ENCODE measurements around the gene SLC27A5. TPM values are rescaled to one million over a fixed set of nuclear protein-coding genes. Genes with fewer than 3 reads are reported as not detected.

The SLC27A5 gene
- total and polyA plus RNA-seq, 2 of the 13 experiments (the other 11 are each of a cell fraction or from before 2014, with no cell fraction given) = 30.3 to 40.2 TPM

- BruUV-seq (replicated peaks) = no TSS peak
- Histone ChIP-seq H3K9ac (ENCODE audit: insufficient read depth, low read depth, low read length) (peak within 1 kb of the TSS; percentile 73), H3K36me3 (replicated peaks in 1 of 2; ENCODE audit: control insufficient read depth in 1 of 2, insufficient read depth in 2 of 2, low read length in 2 of 2) (peaks cover 3 to 17% of the 10 kb centered on the region in 2 experiments; a peak in 4 of 5 replicates), H3K27me3 (ENCODE audit: control insufficient read depth in 1 of 2, insufficient read depth in 2 of 2, low read length in 2 of 2) (no peaks in the 10 kb centered on the region; a peak in 1 of 5 replicates), H3K27ac (ENCODE audit: extremely low read length, insufficient read depth, low read length) (peak within 1 kb of the TSS; percentile 77), H3K79me2 (ENCODE audit: insufficient read depth, low read length) (no peaks in the 10 kb centered on the region), H3K4me3 (replicated peaks in 1 of 3; ENCODE audit: insufficient read depth in 1 of 3, low read depth in 2 of 3, low read length in 3 of 3) (peak within 1 kb of the TSS; percentile 75 to 88 (median 75)), H4K20me1 (ENCODE audit: insufficient read depth, low read length) (no peaks in the 10 kb centered on the region), H2AFZ (ENCODE audit: low read length) (peak within 1 kb of the TSS; percentile 24), H3K4me2 (ENCODE audit: low read depth, low read length) (peak within 1 kb of the TSS; percentile 97), H3K9me3 (ENCODE audit: low read length) (no peaks in the 10 kb centered on the region), H3K4me1 (ENCODE audit: insufficient read depth, low read length) (peaks cover 20% of the 10 kb centered on the region)
- ATAC-seq = peak; percentile 89
- WGBS (ENCODE audit: low lambda C conversion rate) = under 1% methylated on average over 24 of the region's 64 CpGs
- intact Hi-C loops (cut with micrococcal nuclease; ENCODE audit: unreplicated experiment) = no loop called here
- ChIA-PET CTCF (ENCODE audit: low intra/inter-chr PET ratio, low total read pairs) (no interaction called here), POLR2A (interaction anchor here (0.5 to 1.5 kb wide), 14 partner anchors 10 to 114 kb away, joined by 3 to 5 read pairs (median 3); partner anchors contain the start of genes SLC27A5, ZBTB45, ZNF497 and ZNF584)
- in situ Hi-C loops (cut with HindIII; ENCODE audit: extremely low pct_ligation_motif_present, low pct_unique_long_range_greater_than_20kb) = no loop called here
- DNase-seq (ENCODE audit: low spot score) = peak; percentile 93
- FAIRE-seq = peak; percentile 85
- TF ChIP-seq ZNF510 (CRISPR knock-in tag; IDR thresholded peaks at IDR 0.05; ENCODE audit: low read depth) = 0 out of 2 replicates have a peak, but pooled peaks have one; percentile 59
- TF ChIP-seq ZNF558 (CRISPR knock-in tag; IDR thresholded peaks at IDR 0.05; ENCODE audit: borderline replicate concordance) = 0 out of 2 replicates have a peak, but pooled peaks have one; percentile 24
- 0 out of 2 replicates have a peak, but pooled peaks have one; percentile 1 for TF ChIP-seq MIER3 (CRISPR knock-in tag; IDR thresholded peaks at IDR 0.05; ENCODE audit: borderline replicate concordance)
- 0 out of 2 replicates have a peak, but pooled peaks have one; percentile 78 for TF ChIP-seq GFI1 (CRISPR knock-in tag; IDR thresholded peaks at IDR 0.05; ENCODE audit: borderline replicate concordance)
- no peak for TF ChIP-seq ZNF451 (CRISPR knock-in tag; IDR thresholded peaks at IDR 0.05)
- no peak for TF ChIP-seq ETV6 (CRISPR knock-in tag; conservative IDR thresholded peaks at IDR 0.05)
- TF ChIP-seq MAFK (conservative IDR thresholded peaks at IDR 0.05 in 1 of 2, IDR thresholded peaks at IDR 0.05 in 1 of 2; ENCODE audit: low read length in 2 of 2) = no peak
- peak; percentile 86 for TF ChIP-seq EED (CRISPR knock-in tag; IDR thresholded peaks at IDR 0.05)
- TF ChIP-seq ZNF784 (CRISPR knock-in tag; IDR thresholded peaks at IDR 0.05; ENCODE audit: borderline replicate concordance) = peak; percentile 52; the same call in 1 of the 2 replicates
- peak; percentile 78; the same call in 1 of the 2 replicates for TF ChIP-seq ZNF839 (CRISPR knock-in tag; IDR thresholded peaks at IDR 0.05; ENCODE audit: borderline replicate concordance)
- TF ChIP-seq ZNF331 (CRISPR knock-in tag; IDR thresholded peaks at IDR 0.05) = peak; percentile 24; the same call in 1 of the 2 replicates
- peak; percentile 45 for TF ChIP-seq ASH2L (IDR thresholded peaks at IDR 0.05; ENCODE audit: insufficient read length, low read depth, low read length)
- TF ChIP-seq ZGPAT (CRISPR knock-in tag; IDR thresholded peaks at IDR 0.05) = peak; percentile 82
- no peak for TF ChIP-seq TCF12 (IDR thresholded peaks at IDR 0.05)
- TF ChIP-seq TCF12 (CRISPR knock-in tag; IDR thresholded peaks at IDR 0.05) = no peak; the same call in 1 of the 2 replicates
- TF ChIP-seq YY1 (IDR thresholded peaks at IDR 0.05; ENCODE audit: insufficient read depth, insufficient replicate concordance, low read depth, low read length) = peak; percentile 59
- no peak for TF ChIP-seq REL (CRISPR knock-in tag; conservative IDR thresholded peaks at IDR 0.05)
- TF ChIP-seq ARNT2 (CRISPR knock-in tag; IDR thresholded peaks at IDR 0.05; ENCODE audit: low read depth) = no peak
- TF ChIP-seq FOSL1 (CRISPR knock-in tag; IDR thresholded peaks at IDR 0.05; ENCODE audit: borderline replicate concordance) = no peak
- no peak for TF ChIP-seq ZNF280B (CRISPR knock-in tag; IDR thresholded peaks at IDR 0.05; ENCODE audit: borderline replicate concordance)
These were observed 35.9 kb downstream of the SLC27A5 start, which contains the start of gene ZNF446 for GRCh38 chr19:58475714-58476497. Gene ZNF446, plus strand, starts transcription at chr19:58476352. Its CDS starts 867 bp downstream, at chr19:58477219.

Data from HepG2 (cell line).